ENCODE measurements around the gene GRIN3B.

GRIN3B gene

DNA sequence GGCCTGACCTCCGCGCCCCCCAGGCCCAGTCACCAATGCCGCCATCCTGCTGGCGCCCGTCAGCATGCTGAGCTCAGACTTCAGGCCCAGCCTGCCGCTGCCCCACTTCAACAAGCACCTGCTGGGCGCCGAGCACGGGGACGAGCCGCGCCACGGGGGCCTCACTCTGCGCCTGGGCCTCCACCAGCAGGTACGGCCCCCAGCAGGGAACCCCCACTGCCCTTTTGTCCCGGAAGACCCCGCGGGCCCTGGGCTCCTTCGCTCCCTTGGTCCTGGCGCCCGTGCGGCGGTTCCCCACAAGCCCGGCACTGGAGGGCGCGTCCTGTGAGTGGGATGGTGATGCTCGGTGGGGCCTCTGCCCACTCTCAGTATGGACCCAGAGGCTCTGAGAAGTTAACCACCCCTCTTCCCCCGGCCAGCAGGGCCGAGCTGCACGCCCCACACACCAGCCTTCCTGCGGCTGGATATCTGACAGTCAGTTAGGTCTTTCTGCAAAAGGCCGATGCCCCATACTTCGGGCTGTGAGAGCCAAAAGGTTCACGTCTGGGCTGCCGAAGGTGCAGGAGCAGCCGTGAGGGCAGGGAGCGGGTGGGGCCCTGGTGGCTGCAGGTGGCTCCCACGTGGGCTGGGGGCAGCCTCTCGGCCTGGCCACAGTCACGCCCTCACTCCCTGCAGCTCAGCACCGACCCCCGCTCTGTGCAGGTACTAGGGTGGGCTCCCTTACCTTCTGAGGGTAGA lies 8.1 kb upstream of the GRIN3B start:
- no peak for DNase-seq (ENCODE audit: low spot score)

- no peak for DNase-seq (ENCODE audit: low spot score)
These were observed 7.6 kb upstream of the GRIN3B start for GRCh38 chr19:992670-993055.

- no peak for DNase-seq (ENCODE audit: low spot score)
These were observed 6.8 kb upstream of the GRIN3B start for GRCh38 chr19:993361-993830.

- no peak for DNase-seq (ENCODE audit: low spot score)
These were observed 6.3 kb upstream of the GRIN3B start for GRCh38 chr19:993831-994393.

DNA sequence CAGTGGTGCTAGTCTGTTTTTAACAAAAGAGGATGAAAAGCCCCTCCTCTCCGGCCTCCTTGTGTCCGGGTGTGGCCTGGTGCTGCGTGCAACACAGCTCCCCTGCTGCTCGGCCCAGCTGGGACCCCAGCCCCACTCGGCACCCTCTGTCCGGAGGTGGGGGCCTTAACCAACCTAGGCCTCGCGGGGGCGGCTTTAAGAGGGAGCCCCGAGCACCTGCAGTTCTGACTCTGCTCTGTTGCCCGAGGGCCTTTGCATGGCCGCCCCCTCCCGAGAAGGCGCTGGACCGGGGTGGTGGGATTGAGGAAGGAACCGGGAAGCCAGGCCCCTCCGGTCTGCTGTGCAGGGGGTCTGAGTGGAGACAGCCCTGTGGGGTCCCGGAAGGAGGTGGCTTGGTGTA lies 5.7 kb upstream of the GRIN3B start:
- DNase-seq (ENCODE audit: low spot score) = no peak

- no peak for DNase-seq (ENCODE audit: low spot score)
These were observed 5.0 kb upstream of the GRIN3B start for GRCh38 chr19:995051-995827.

- DNase-seq (ENCODE audit: low spot score) = peak; percentile 66
These were observed 4.0 kb upstream of the GRIN3B start for GRCh38 chr19:996051-996838.

DNA sequence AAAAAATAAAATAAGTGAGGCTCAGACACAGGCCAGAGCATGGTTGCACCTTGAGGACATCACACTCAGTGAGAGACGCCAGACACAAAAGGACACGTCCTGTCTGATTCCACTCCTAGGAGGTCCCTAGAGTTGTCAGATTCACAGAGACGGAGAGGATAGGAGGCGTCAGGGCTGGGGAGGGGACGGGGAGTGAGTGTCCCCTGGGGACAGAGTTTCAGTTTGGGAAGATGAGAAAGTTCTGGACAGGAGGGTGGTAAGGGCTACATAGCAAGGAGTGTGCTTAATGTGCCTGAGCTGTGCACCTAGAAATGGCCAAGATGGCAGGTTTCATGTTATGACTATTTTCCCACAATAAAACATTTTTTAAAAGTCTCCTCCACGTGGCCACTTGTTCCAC lies 2.2 kb upstream of the GRIN3B start:
- no peak for DNase-seq (ENCODE audit: low spot score)

- DNase-seq (ENCODE audit: low spot score) = no peak
These were observed 870 bp upstream of the GRIN3B start for GRCh38 chr19:999379-999719.

- DNase-seq (ENCODE audit: low spot score) = no peak
These were observed 645 bp downstream of the GRIN3B start for GRCh38 chr19:1000591-1001537.

DNA sequence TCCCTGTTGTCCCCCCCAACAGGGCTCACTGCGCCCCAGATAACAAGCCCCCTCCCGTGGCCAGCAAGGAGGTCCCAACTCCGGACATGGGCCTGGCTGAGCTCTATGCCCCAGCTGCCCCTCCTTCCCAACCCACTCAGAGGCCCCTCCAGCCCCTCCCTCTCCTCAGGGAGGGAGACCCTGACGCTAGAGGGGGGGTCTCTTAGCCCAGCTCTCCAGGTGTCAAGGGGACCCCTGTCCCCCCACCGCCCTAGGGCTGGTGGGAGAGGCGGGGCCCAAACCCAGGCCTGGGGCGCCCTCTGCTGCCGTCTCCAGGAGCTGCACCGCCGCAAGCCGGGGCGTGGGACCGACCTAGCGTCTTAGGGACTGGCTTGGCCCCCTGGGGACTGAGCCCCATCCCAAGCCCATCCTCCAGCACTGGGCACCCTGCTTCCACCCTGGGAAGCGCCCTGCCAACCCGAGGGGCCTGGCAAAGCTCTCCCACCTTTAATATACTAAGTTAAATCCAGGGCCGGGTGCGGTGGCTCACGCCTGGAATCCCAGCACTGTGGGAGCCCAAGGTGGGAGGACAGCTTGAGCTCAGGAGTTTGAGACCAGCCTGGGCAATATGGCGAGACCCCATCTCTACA lies 1.4 kb downstream of the GRIN3B start:
- DNase-seq (ENCODE audit: low spot score) = peak; percentile 66

- DNase-seq (ENCODE audit: low spot score) = no peak
These were observed 2.4 kb downstream of the GRIN3B start for GRCh38 chr19:1002600-1002999.

GRCh38 chr19:1003283-1003682 lies 3.1 kb downstream of the GRIN3B start:
- DNase-seq (ENCODE audit: low spot score) = no peak

DNA sequence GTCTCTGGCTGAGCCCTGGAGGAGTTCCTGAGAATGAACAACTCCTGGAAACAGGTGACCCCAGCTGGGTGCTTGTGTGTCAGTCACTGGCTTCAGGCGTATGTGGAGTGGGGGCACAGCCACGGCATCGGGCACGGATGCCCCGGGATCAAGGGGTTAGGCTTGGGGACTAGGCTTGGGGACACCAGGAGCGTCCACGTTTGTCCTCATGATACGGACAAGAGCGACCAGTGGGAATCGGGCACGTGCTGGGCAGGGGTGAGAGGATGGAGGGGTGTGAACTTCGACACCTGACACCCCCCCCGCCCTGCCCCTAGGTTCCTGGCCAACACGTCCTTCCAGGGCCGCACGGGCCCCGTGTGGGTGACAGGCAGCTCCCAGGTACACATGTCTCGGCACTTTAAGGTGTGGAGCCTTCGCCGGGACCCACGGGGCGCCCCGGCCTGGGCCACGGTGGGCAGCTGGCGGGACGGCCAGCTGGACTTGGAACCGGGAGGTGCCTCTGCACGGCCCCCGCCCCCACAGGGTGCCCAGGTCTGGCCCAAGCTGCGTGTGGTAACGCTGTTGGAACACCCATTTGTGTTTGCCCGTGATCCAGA lies 4.1 kb downstream of the GRIN3B start:
- no peak for DNase-seq (ENCODE audit: low spot score)

- no peak for DNase-seq (ENCODE audit: low spot score)
These were observed 4.8 kb downstream of the GRIN3B start for GRCh38 chr19:1004803-1005664.

GRCh38 chr19:1006711-1007398 lies 6.6 kb downstream of the GRIN3B start:
- no peak for DNase-seq (ENCODE audit: low spot score)

DNA sequence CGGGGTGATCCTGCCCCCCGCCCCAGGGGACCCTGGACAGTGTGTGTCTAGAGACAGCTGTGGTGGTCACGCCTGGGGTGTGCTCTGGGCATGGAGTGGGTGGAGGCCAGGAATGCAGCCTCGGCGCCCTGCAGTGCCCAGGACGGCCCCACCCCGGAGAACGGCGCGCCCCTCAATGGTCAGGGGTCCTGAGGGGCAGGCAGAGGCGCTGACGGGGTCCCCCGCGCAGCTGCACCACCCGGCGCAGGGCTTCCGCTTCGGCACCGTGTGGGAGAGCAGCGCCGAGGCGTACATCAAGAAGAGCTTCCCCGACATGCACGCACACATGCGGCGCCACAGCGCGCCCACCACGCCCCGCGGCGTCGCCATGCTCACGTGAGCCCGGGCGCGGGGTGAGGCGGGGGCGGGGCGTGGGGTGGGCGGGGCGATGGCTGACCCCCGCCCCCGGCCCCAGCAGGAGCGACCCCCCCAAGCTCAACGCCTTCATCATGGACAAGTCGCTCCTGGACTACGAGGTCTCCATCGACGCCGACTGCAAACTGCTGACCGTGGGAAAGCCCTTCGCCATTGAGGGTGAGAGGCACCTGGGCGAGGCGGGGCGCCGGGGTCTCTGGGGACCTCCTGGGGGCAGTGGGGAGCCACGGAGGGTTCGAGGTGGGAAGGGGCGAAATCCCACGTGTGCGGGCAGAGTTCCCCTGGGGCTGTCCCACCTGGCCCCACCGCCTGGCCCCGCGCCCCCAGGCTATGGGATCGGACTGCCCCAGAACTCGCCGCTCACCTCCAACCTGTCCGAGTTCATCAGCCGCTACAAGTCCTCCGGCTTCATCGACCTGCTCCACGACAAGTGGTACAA lies 7.4 kb downstream of the GRIN3B start:
- no peak for DNase-seq (ENCODE audit: low spot score)

All from CD4-positive, alpha-beta T cell treated with Interleukin-15 for 4 hours (primary cell).